Kidney (tissue), 14 donors: ENCODE measurements around the gene LCE1C. TPM values are rescaled to one million over a fixed set of nuclear protein-coding genes. Genes with fewer than 3 reads are reported as not detected.

Source experiments
- DNase-seq, 5 donors: peaks; one replicate each; pipeline ENCODE4 v3.0.0-alpha.2; 2013 to 2020
- FAIRE-seq: peaks from 2 replicates; lab custom pipeline; 2012; peaks lifted over from hg19 to GRCh38; lab: Jason Lieb, UNC
- H3K27ac ChIP-seq, 2 donors: one replicate each; pipeline ENCODE4 v1.7.0; 2013; ENCODE audit warnings: low read depth in 2 of 2, low read length in 2 of 2, inconsistent platforms in 1 of 2
- H3K27me3 ChIP-seq: one replicate; pipeline ENCODE4 v1.7.1; 2013; ENCODE audit warnings: low read length, inconsistent platforms; ENCODE audit not compliant: control insufficient read depth, insufficient read depth
- H3K36me3 ChIP-seq, 3 donors: one replicate each; pipeline versions ENCODE4 v1.7.0 to v1.7.1; 2013; ENCODE audit warnings: low read length in 3 of 3, control low read depth in 1 of 3, inconsistent platforms in 1 of 3; ENCODE audit not compliant: insufficient read depth in 3 of 3, control insufficient read depth in 2 of 3
- H3K4me1 ChIP-seq, 3 donors: one replicate each; pipeline versions ENCODE4 v1.7.0 to v1.7.1; 2013; ENCODE audit warnings: low read length in 3 of 3, inconsistent platforms in 1 of 3, low read depth in 1 of 3; ENCODE audit not compliant: control insufficient read depth in 2 of 3, insufficient read depth in 2 of 3
- H3K4me3 ChIP-seq, 3 donors: one replicate each; pipeline versions ENCODE4 v1.7.0 to v1.8.1; 2013; ENCODE audit warnings: low read length in 3 of 3, control low read depth in 1 of 3, inconsistent platforms in 1 of 3
- H3K9ac ChIP-seq, 3 donors: one replicate each; pipeline versions ENCODE4 v1.7.0 to v1.7.1; 2013; ENCODE audit warnings: low read length in 3 of 3, control low read depth in 1 of 3, inconsistent platforms in 1 of 3
- H3K9me3 ChIP-seq, 3 donors: one replicate each; pipeline versions ENCODE4 v1.7.0 to v1.7.1; 2013; ENCODE audit warnings: low read length in 3 of 3, control low read depth in 1 of 3, inconsistent platforms in 1 of 3; ENCODE audit not compliant: control insufficient read depth in 2 of 3, insufficient read depth in 1 of 3
- CTCF ChIP-seq: IDR thresholded peaks from 3 replicates; pipeline ENCODE4 v1.5.1; 2012; ENCODE audit warnings: mild to moderate bottlenecking, moderate library complexity, borderline replicate concordance; ENCODE audit not compliant: insufficient read depth; ENCODE audit errors: extremely low read depth
- intact Hi-C: fragments of 100-400 bp; cut with DNase I; formaldehyde crosslinking; loops from one replicate; pipeline ENCODE4 v1.11.1; 2022
- polyA plus RNA-seq: library from polyadenylated mRNA; stranded (reverse); fragments of 350-450 nt; fragmentation: Illumina TruSeq; extraction: RNeasy Lipid Tissue Mini Kit (QIAGEN cat#74804); gene quantifications from one replicate; pipeline ENCODE4 v1.2.3, GENCODE V29; 2014; ENCODE audit warnings: low read depth, low replicate concordance; ENCODE audit not compliant: insufficient read depth
- total RNA-seq: library from RNA; stranded (reverse); fragmentation: NEBNext Ultra II Directional; extraction: Animal tissue kit (Norgen Biotek cat#: 25700); gene quantifications from one replicate; pipeline ENCODE4 v1.2.1, GENCODE V29; 2021
- donor health status: control.
- donor health status: control.
- donor health status: control.
- donor health status: control.
- donor health status: control.
- donor health status: DM: yes; HTN: yes; CAD: no.
- donor health status: Normal renal cell carcinoma (clear cell type).

Gene LCE1C
- total and polyA plus RNA-seq, 2 donors from 2014 or later: not detected

- H3K27me3 ChIP-seq: no peaks in the 10 kb centered on the region
- FAIRE-seq (no peak), DNase-seq (peak in 1 of 5 donors; percentile 51)
These were observed 45.8 kb downstream of the LCE1C start for GRCh38 chr1:152760551-152761190.

GRCh38 chr1:152759453-152760173 is 46.8 kb downstream of the LCE1C start:
- H3K27me3 ChIP-seq: no peaks in the 10 kb centered on the region
- peak in 1 of 5 donors; percentile 59 for DNase-seq
- no peak for FAIRE-seq
- H3K9me3 ChIP-seq: no peaks in the 10 kb centered on the region
- no peak overlapping the region for H3K27ac ChIP-seq
- no peaks in the 10 kb centered on the region for H3K36me3 ChIP-seq
- intact Hi-C loops: no loop called here
- no peak overlapping the region for H3K4me3 ChIP-seq
- TF ChIP-seq CTCF: no peak
- no peaks in the 10 kb centered on the region for H3K4me1 ChIP-seq
- no peak overlapping the region for H3K9ac ChIP-seq

More at GRCh38 chr1:152760551-152761190, 45.8 kb downstream of the LCE1C start:
- Histone ChIP-seq H3K36me3 (no peaks in the 10 kb centered on the region), H3K27ac (no peak overlapping the region), H3K9me3 (no peaks in the 10 kb centered on the region), H3K4me1 (no peaks in the 10 kb centered on the region), H3K9ac (no peak overlapping the region), H3K4me3 (no peak overlapping the region)
- no peak for TF ChIP-seq CTCF
- intact Hi-C loops: no loop called here

GRCh38 chr1:152758636-152759035 is 47.8 kb downstream of the LCE1C start:
- H3K9me3 ChIP-seq: no peaks in the 10 kb centered on the region
- FAIRE-seq (no peak), DNase-seq (peak in 1 of 5 donors; percentile 23)
- H3K9ac ChIP-seq: no peak overlapping the region
- no peak for TF ChIP-seq CTCF
- no peaks in the 10 kb centered on the region for H3K36me3 ChIP-seq
- H3K27ac ChIP-seq: no peak overlapping the region
- no peaks in the 10 kb centered on the region for H3K4me1 ChIP-seq
- intact Hi-C loops: no loop called here
- no peak overlapping the region for H3K4me3 ChIP-seq
- H3K27me3 ChIP-seq: no peaks in the 10 kb centered on the region
